ENCODE data around the gene MTUS2.

- TF ChIP-seq POLR2A (IDR thresholded peaks at IDR 0.05; ENCODE audit: low read length) (no peak), GATA1 (IDR thresholded peaks at IDR 0.05; ENCODE audit: low read depth, low read length) (no peak)
Measured at GRCh38 chr13:29508876-29509252, 688.7 kb downstream of the MTUS2 start.

Data from erythroblast (primary cell).